ENCODE measurements around the gene FAM13C. TPM values are rescaled to one million over a fixed set of nuclear protein-coding genes. Genes with fewer than 3 reads are reported as not detected.

Gene FAM13C
- total and polyA plus RNA-seq, 9 of the 15 experiments (the other 6 are each of a cell fraction or from before 2014, with no cell fraction given): not detected

- ChIA-PET CTCF (ENCODE audit: low intra/inter-chr PET ratio) (no interaction called here), POLR2A (no interaction called here)
- H3K36me3 ChIP-seq (ENCODE audit: control insufficient read depth, insufficient read depth, low read length): no peaks in the 10 kb centered on the region
- no peaks in the 10 kb centered on the region for H3K79me2 ChIP-seq (ENCODE audit: control insufficient read depth, insufficient read depth, low read length)
- no peak for FAIRE-seq
- H2AFZ ChIP-seq (ENCODE audit: low read depth, low read length): no peak overlapping the region
- H3K27ac ChIP-seq (ENCODE audit: extremely low read depth, low read depth, low read length): no peak overlapping the region
- no peak overlapping the region for H3K4me2 ChIP-seq (ENCODE audit: insufficient read depth, low read length)
- TF ChIP-seq TAL1 (IDR thresholded peaks at IDR 0.05) (no peak), HDAC1 (IDR thresholded peaks at IDR 0.05) (no peak), SRSF7 (optimal IDR thresholded peaks at IDR 0.05; ENCODE audit: low read depth, low read length) (no peak)
- DNase-seq (ENCODE audit: extremely low read depth in 1 of 4, low spot score in 3 of 4): no peak
- H3K9me1 ChIP-seq (ENCODE audit: control insufficient read depth, insufficient read depth, low read length): no peaks in the 10 kb centered on the region
- no peak overlapping the region for H3K4me3 ChIP-seq
- no peaks in the 10 kb centered on the region for H3K4me1 ChIP-seq (replicated peaks in 1 of 2; ENCODE audit: control insufficient read depth in 2 of 2, insufficient read depth in 2 of 2, low read length in 2 of 2)
- H3K9me3 ChIP-seq (replicated peaks; ENCODE audit: control insufficient read depth, insufficient read depth, low read depth, low read length): no peaks in the 10 kb centered on the region
- no peaks in the 10 kb centered on the region for H3K27me3 ChIP-seq (ENCODE audit: control insufficient read depth in 2 of 2, insufficient read depth in 2 of 2, low read length in 2 of 2)
- H4K20me1 ChIP-seq (replicated peaks; ENCODE audit: control insufficient read depth, insufficient read depth, low read length): no peaks in the 10 kb centered on the region
- no peak for ATAC-seq
- in situ Hi-C loops (cut with MboI) (no loop called here), intact Hi-C loops (cut with micrococcal nuclease) (no loop called here)
- H3K9ac ChIP-seq (ENCODE audit: insufficient read depth in 1 of 2, low read depth in 2 of 2, low read length in 2 of 2): no peak overlapping the region
- no TSS peak for BruUV-seq (replicated peaks)
Observed at GRCh38 chr10:59374916-59375315, 12.6 kb upstream of the FAM13C start.

GRCh38 chr10:59373071-59373470 lies 10.7 kb upstream of the FAM13C start:
- Histone ChIP-seq H2AFZ (ENCODE audit: low read depth, low read length) (no peak overlapping the region), H3K9me3 (replicated peaks; ENCODE audit: control insufficient read depth, insufficient read depth, low read depth, low read length) (no peaks in the 10 kb centered on the region), H3K27ac (ENCODE audit: extremely low read depth, low read depth, low read length) (no peak overlapping the region), H3K36me3 (ENCODE audit: control insufficient read depth, insufficient read depth, low read length) (no peaks in the 10 kb centered on the region), H3K9ac (ENCODE audit: insufficient read depth in 1 of 2, low read depth in 2 of 2, low read length in 2 of 2) (no peak overlapping the region), H4K20me1 (replicated peaks; ENCODE audit: control insufficient read depth, insufficient read depth, low read length) (no peaks in the 10 kb centered on the region), H3K27me3 (ENCODE audit: control insufficient read depth in 2 of 2, insufficient read depth in 2 of 2, low read length in 2 of 2) (no peaks in the 10 kb centered on the region), H3K9me1 (ENCODE audit: control insufficient read depth, insufficient read depth, low read length) (no peaks in the 10 kb centered on the region), H3K79me2 (ENCODE audit: control insufficient read depth, insufficient read depth, low read length) (no peaks in the 10 kb centered on the region), H3K4me3 (no peak overlapping the region), H3K4me1 (replicated peaks in 1 of 2; ENCODE audit: control insufficient read depth in 2 of 2, insufficient read depth in 2 of 2, low read length in 2 of 2) (no peaks in the 10 kb centered on the region), H3K4me2 (ENCODE audit: insufficient read depth, low read length) (no peak overlapping the region)
- in situ Hi-C loops (cut with MboI) (no loop called here), intact Hi-C loops (cut with micrococcal nuclease) (no loop called here)
- DNase-seq (ENCODE audit: extremely low read depth in 1 of 4, low spot score in 3 of 4) (no peak), ATAC-seq (no peak), FAIRE-seq (no peak)
- no TSS peak for BruUV-seq (replicated peaks)
- WGBS (ENCODE audit: insufficient coverage, low coverage, missing lambda C conversion rate): 0% methylated on average over 3 of the region's 3 CpGs
- POLR2A ChIA-PET: interaction anchor here (0.7 kb wide), 1 partner anchor 469 kb away, joined by 5 read pairs; no protein-coding TSS in a partner anchor
- TF ChIP-seq SMARCB1 (IDR thresholded peaks at IDR 0.05; ENCODE audit: insufficient read length, low read depth): no peak
- no peak for TF ChIP-seq CSDE1 (IDR thresholded peaks at IDR 0.05)
- TF ChIP-seq MECOM (CRISPR knock-in tag; IDR thresholded peaks at IDR 0.05): no peak
- TF ChIP-seq ZNF41 (CRISPR knock-in tag; conservative IDR thresholded peaks at IDR 0.05): no peak
- no peak for TF ChIP-seq SRF (CRISPR knock-in tag; IDR thresholded peaks at IDR 0.05)
- no peak for TF ChIP-seq U2AF1 (optimal IDR thresholded peaks at IDR 0.05; ENCODE audit: low read depth, low read length)
- TF ChIP-seq ZNF263 (CRISPR knock-in tag; IDR thresholded peaks at IDR 0.05; ENCODE audit: borderline replicate concordance): no peak
- TF ChIP-seq HNRNPUL1 (IDR thresholded peaks at IDR 0.05; ENCODE audit: low read length): no peak
- no peak for TF ChIP-seq RFX7 (CRISPR knock-in tag; IDR thresholded peaks at IDR 0.05)
- TF ChIP-seq, protein P1, sequence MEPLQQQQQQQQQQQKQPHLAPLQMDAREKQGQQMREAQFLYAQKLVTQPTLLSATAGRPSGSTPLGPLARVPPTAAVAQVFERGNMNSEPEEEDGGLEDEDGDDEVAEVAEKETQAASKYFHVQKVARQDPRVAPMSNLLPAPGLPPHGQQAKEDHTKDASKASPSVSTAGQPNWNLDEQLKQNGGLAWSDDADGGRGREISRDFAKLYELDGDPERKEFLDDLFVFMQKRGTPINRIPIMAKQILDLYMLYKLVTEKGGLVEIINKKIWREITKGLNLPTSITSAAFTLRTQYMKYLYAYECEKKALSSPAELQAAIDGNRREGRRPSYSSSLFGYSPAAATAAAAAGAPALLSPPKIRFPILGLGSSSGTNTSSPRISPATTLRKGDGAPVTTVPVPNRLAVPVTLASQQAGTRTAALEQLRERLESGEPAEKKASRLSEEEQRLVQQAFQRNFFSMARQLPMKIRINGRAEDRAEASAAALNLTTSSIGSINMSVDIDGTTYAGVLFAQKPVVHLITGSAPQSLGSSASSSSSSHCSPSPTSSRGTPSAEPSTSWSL (CRISPR knock-in tag; IDR thresholded peaks at IDR 0.05; ENCODE audit: borderline replicate concordance): no peak
- TF ChIP-seq XRCC4 (IDR thresholded peaks at IDR 0.05; ENCODE audit: extremely low read depth, insufficient read depth, insufficient read length): no peak
- CTCF ChIA-PET (ENCODE audit: low intra/inter-chr PET ratio): no interaction called here
